Measurements from ENCODE around the gene DESI2.

GRCh38 chr1:244705261-244706234, 52.6 kb downstream of the DESI2 start:
- TF ChIP-seq POLR2A (IDR thresholded peaks at IDR 0.05; ENCODE audit: low read length) (no peak), GATA1 (IDR thresholded peaks at IDR 0.05; ENCODE audit: low read depth, low read length) (no peak)

Data from erythroblast (primary cell).